Keratinocyte (primary cell): ENCODE measurements around the gene LHFPL2. TPM values are rescaled to one million over a fixed set of nuclear protein-coding genes. Genes with fewer than 3 reads are reported as not detected.

ENCODE experiments used
- DNase-seq: peaks from one replicate; pipeline ENCODE4 v3.0.0-alpha.2; 2011; ENCODE audit warnings: low read depth, missing footprints, low spot score
- FAIRE-seq: peaks from 2 replicates; lab custom pipeline; 2011; peaks lifted over from hg19 to GRCh38; lab: Jason Lieb, UNC
- H2AFZ ChIP-seq: 2 replicates; pipeline ENCODE4 v1.6.0; 2012; ENCODE audit warnings: low read length, control low read depth, inconsistent platforms; ENCODE audit not compliant: control insufficient read depth
- H3K27ac ChIP-seq: 2 replicates; pipeline ENCODE4 v1.5.1; 2011; ENCODE audit warnings: low read length; ENCODE audit not compliant: control insufficient read depth, insufficient read depth
- H3K27me3 ChIP-seq: 3 replicates; pipeline ENCODE4 v1.6.0; 2011; ENCODE audit warnings: low read length; ENCODE audit not compliant: control insufficient read depth, insufficient read depth; ENCODE audit errors: extremely low read depth
- H3K36me3 ChIP-seq, 2 experiments: 2 replicates in 1 of 2; 3 replicates in 1 of 2; pipeline ENCODE4 v1.5.1; 2011; ENCODE audit warnings: low read length in 2 of 2, mild to moderate bottlenecking in 1 of 2; ENCODE audit not compliant: control insufficient read depth in 2 of 2, insufficient read depth in 2 of 2; ENCODE audit errors: extremely low read depth in 1 of 2
- H3K4me1 ChIP-seq: 3 replicates; pipeline ENCODE4 v1.5.1; 2011; ENCODE audit warnings: low read length; ENCODE audit not compliant: control insufficient read depth, insufficient read depth; ENCODE audit errors: extremely low read depth
- H3K4me2 ChIP-seq: 3 replicates; pipeline ENCODE4 v1.6.0; 2011; ENCODE audit warnings: low read depth, low read length; ENCODE audit not compliant: control insufficient read depth, insufficient read depth; ENCODE audit errors: extremely low read depth
- H3K4me3 ChIP-seq, 3 experiments: fragments of 200-600 bp in 1 of 3; sonication (generic) in 1 of 3; 2 replicates in 2 of 3; 3 replicates in 1 of 3; pipeline ENCODE4 v1.5.1; 2011 to 2016; ENCODE audit warnings: low read length in 3 of 3, mild to moderate bottlenecking in 3 of 3, control low read depth in 2 of 3, inconsistent platforms in 1 of 3, low read depth in 1 of 3, mixed read lengths in 1 of 3, mixed run types in 1 of 3, moderate library complexity in 1 of 3; ENCODE audit not compliant: control insufficient read depth in 2 of 3, insufficient read depth in 2 of 3; ENCODE audit errors: extremely low read depth in 1 of 3
- H3K79me2 ChIP-seq: 2 replicates; pipeline ENCODE4 v1.6.0; 2012; ENCODE audit warnings: low read length; ENCODE audit not compliant: control insufficient read depth, insufficient read depth
- H3K9ac ChIP-seq: 3 replicates; pipeline ENCODE4 v1.6.0; 2011; ENCODE audit warnings: low read length; ENCODE audit not compliant: control insufficient read depth, insufficient read depth; ENCODE audit errors: extremely low read depth
- H3K9me1 ChIP-seq: 3 replicates; pipeline ENCODE4 v1.6.0; 2011; ENCODE audit warnings: low read length; ENCODE audit not compliant: control insufficient read depth, insufficient read depth; ENCODE audit errors: extremely low read depth
- H3K9me3 ChIP-seq: 2 replicates; pipeline ENCODE4 v1.5.1; 2012; ENCODE audit warnings: low read depth, low read length; ENCODE audit not compliant: control insufficient read depth
- H4K20me1 ChIP-seq: 3 replicates; pipeline ENCODE4 v1.6.0; 2011; ENCODE audit warnings: low read length; ENCODE audit not compliant: control insufficient read depth, insufficient read depth; ENCODE audit errors: extremely low read depth
- EZH2 ChIP-seq: IDR thresholded peaks from one replicate; pipeline ENCODE4 v1.6.1; 2012; ENCODE audit warnings: inconsistent platforms, mild to moderate bottlenecking, low read length, moderate library complexity
- dilution Hi-C: fragments of 300-500 bp; cut with MboI; formaldehyde crosslinking; loops from one replicate; pipeline ENCODE4 v1.7.0; 2020; ENCODE audit warnings: low sequenced_read_pairs; ENCODE audit not compliant: extremely low pct_ligation_motif_present
- polyA plus RNA-seq, 5 experiments: library from polyadenylated mRNA; depleted of rRNA in 3 of 5; stranded (reverse) in 3 of 5; stranded (forward) in 1 of 5; unstranded in 1 of 5; fragments of >200 nt; gene quantifications; 1 replicate in 1 of 5; 2 replicates in 3 of 5; 3 replicates in 1 of 5; pipeline versions ENCODE4 v1.2.1 to v1.2.3, GENCODE V29; 2011 to 2012; ENCODE audit warnings: missing spikeins in 2 of 5, low read depth in 1 of 5, low replicate concordance in 1 of 5
- TF ChIP-seq, protein P1 (sequence below), 3 experiments: IDR thresholded peaks in 1 of 3; conservative IDR thresholded peaks in 1 of 3; optimal IDR thresholded peaks in 1 of 3; 2 replicates in 2 of 3; 3 replicates in 1 of 3; pipeline versions ENCODE3 to v1.5.1; 2011; ENCODE audit warnings: low read length in 3 of 3, mild to moderate bottlenecking in 3 of 3, moderate library complexity in 2 of 3, control low read depth in 1 of 3, inconsistent platforms in 1 of 3; ENCODE audit not compliant: insufficient read depth in 2 of 3; ENCODE audit errors: extremely low read depth in 1 of 3

Gene LHFPL2
- polyA plus RNA-seq, 1 donor (not counting 4 experiments of a cell fraction or from before 2014, with no cell fraction given) = 11.4 TPM

DNA sequence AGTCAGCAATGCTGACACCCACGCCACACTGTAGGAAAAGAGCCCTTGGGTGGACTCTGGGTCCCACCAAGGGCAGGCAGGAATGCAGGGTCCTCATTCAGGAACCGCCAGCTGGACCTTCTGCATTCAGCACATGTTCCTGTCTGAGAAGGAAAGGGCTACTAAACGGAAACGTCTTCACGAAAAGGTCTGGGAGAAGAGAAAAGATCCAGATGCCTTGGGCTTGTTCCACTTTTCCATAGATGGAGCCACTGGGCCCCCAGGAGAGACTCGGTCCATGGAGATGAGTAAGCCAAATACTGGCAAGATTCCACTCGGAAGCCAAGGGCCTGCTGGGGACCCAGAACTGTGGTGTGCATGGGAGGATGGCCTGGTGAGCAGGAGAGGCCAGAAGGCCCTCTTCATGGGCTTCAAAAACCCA lies 38.4 kb downstream of the LHFPL2 start:
- Histone ChIP-seq H4K20me1 (no peaks in the 10 kb centered on the region), H3K9me3 (no peaks in the 10 kb centered on the region), H3K4me1 (peaks cover 9% of the 10 kb centered on the region), H3K27ac (no peak overlapping the region), H3K36me3 (peaks cover 4 to 13% of the 10 kb centered on the region in 2 experiments), H3K4me2 (no peak overlapping the region), H3K27me3 (no peaks in the 10 kb centered on the region), H3K79me2 (peaks cover 5% of the 10 kb centered on the region), H2AFZ (no peak overlapping the region), H3K9ac (no peak overlapping the region), H3K4me3 (no peak overlapping the region), H3K9me1 (peaks cover 2% of the 10 kb centered on the region)
- FAIRE-seq (no peak), DNase-seq (no peak)
- dilution Hi-C loops = no loop called here
- no peak for TF ChIP-seq EZH2
- TF ChIP-seq, protein P1, sequence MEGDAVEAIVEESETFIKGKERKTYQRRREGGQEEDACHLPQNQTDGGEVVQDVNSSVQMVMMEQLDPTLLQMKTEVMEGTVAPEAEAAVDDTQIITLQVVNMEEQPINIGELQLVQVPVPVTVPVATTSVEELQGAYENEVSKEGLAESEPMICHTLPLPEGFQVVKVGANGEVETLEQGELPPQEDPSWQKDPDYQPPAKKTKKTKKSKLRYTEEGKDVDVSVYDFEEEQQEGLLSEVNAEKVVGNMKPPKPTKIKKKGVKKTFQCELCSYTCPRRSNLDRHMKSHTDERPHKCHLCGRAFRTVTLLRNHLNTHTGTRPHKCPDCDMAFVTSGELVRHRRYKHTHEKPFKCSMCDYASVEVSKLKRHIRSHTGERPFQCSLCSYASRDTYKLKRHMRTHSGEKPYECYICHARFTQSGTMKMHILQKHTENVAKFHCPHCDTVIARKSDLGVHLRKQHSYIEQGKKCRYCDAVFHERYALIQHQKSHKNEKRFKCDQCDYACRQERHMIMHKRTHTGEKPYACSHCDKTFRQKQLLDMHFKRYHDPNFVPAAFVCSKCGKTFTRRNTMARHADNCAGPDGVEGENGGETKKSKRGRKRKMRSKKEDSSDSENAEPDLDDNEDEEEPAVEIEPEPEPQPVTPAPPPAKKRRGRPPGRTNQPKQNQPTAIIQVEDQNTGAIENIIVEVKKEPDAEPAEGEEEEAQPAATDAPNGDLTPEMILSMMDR (optimal IDR thresholded peaks at IDR 0.05 in 1 of 3, IDR thresholded peaks at IDR 0.05 in 1 of 3, conservative IDR thresholded peaks at IDR 0.05 in 1 of 3; ENCODE audit: extremely low read depth in 1 of 3, insufficient read depth in 2 of 3, low read length in 3 of 3) = no peak

DNA sequence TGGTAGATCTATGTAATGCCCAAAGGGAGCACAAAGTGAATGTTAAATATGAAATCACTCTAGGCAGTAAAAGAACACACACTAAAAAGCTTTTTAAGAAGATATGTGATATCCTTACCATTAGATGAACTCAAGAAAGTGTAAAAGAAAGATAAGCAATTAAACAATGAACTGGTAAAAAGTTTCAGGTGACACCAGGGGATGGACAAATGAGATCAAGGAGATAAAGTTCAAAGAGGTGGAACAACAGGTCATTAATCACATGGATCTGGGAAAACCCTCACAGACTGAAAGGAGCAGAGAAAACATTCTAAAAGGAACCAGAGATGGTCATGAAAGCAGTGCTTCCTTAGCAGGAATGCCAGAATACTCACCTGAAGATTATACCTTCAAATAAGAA lies 40.7 kb downstream of the LHFPL2 start:
- Histone ChIP-seq H3K9me1 (peaks cover 3% of the 10 kb centered on the region), H3K4me2 (no peak overlapping the region), H3K27me3 (no peaks in the 10 kb centered on the region), H3K79me2 (peaks cover 3% of the 10 kb centered on the region), H3K4me3 (no peak overlapping the region), H3K9me3 (no peaks in the 10 kb centered on the region), H3K36me3 (peaks cover 4 to 10% of the 10 kb centered on the region in 2 experiments), H3K27ac (no peak overlapping the region), H4K20me1 (no peaks in the 10 kb centered on the region), H2AFZ (no peak overlapping the region), H3K9ac (no peak overlapping the region), H3K4me1 (peaks cover 10% of the 10 kb centered on the region)
- no peak for FAIRE-seq
- no peak for DNase-seq
- dilution Hi-C loops = no loop called here
- TF ChIP-seq EZH2 = no peak
- TF ChIP-seq, protein P1 (optimal IDR thresholded peaks at IDR 0.05 in 1 of 3, IDR thresholded peaks at IDR 0.05 in 1 of 3, conservative IDR thresholded peaks at IDR 0.05 in 1 of 3; ENCODE audit: extremely low read depth in 1 of 3, insufficient read depth in 2 of 3, low read length in 3 of 3) = no peak
